ENCODE results near the gene AACS. TPM values are rescaled to one million over a fixed set of nuclear protein-coding genes. Genes with fewer than 3 reads are reported as not detected.

AACS gene, protein sequence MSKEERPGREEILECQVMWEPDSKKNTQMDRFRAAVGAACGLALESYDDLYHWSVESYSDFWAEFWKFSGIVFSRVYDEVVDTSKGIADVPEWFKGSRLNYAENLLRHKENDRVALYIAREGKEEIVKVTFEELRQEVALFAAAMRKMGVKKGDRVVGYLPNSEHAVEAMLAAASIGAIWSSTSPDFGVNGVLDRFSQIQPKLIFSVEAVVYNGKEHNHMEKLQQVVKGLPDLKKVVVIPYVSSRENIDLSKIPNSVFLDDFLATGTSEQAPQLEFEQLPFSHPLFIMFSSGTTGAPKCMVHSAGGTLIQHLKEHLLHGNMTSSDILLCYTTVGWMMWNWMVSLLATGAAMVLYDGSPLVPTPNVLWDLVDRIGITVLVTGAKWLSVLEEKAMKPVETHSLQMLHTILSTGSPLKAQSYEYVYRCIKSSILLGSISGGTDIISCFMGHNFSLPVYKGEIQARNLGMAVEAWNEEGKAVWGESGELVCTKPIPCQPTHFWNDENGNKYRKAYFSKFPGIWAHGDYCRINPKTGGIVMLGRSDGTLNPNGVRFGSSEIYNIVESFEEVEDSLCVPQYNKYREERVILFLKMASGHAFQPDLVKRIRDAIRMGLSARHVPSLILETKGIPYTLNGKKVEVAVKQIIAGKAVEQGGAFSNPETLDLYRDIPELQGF
- total RNA-seq, result 10 to 100 TPM; 10.8 to 11.7 TPM
- 9.0 TPM for polyA plus RNA-seq (2013, experiment 1 of 2)
- 9.0 TPM for polyA plus RNA-seq (2013, experiment 2 of 2)
- total RNA-seq, result 5.6 to 34.8 (median 17.6) reads per million in 172 experiments

DNA sequence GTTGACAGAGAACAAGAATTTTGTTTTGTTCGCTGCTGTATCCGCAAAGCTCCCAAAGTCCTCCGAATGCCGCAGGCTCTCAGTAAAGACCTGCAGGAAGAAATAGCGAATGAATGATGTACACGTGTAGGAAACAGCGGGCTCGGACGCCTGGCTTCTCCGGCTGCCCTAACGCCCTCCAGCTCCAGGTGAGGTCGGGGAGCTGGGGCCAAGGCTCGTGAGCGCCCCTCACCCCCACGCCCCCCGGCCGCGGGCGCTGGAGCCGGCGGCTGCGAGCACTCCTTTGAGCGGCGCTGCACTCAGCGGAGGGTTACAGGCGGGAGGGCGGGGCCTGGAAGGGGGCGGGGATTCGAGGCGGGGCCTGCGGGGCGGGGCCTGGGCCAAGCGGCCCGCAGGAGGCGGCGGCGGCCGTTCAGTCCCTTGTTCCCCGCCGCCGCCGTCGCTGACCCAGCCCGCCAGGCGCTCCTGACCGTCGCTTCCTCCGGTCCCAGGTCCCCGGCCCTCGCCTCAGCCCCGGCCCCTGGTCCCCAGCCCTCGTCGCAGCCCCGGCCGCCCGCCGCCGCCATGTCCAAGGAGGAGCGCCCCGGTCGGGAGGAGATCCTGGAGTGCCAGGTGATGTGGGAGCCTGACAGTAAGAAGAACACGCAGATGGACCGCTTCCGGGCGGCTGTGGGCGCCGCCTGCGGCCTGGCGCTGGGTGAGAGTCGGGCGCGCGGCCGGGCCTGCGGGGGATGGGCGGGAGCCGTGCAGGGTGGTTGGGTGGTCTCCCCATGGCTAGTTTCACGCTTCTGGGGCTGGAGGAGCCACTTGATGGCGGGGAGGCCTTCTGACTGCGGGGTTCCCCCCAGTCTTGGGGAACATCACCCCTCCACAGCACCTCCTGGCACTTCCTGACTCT is at the start of gene AACS:
AACS (plus strand) TSS at position 415 of the 898 bp plus-strand sequence; CDS start at position 565, 150 bp downstream.
- H3K9me3 Mint-ChIP-seq, result no peaks in the 10 kb centered on the region
- H3K27ac Mint-ChIP-seq, result peak within 1 kb of the TSS; percentile 30
- Histone ChIP-seq H3K4me1 (ENCODE audit: insufficient read depth, low read length) (peaks cover 18% of the 10 kb centered on the region), H3K9me3 (ENCODE audit: control insufficient read depth in 1 of 2, insufficient read depth in 1 of 2, low read length in 2 of 2) (peaks cover 0 to 4% of the 10 kb centered on the region in 2 experiments), H3K4me3 (ENCODE audit: low read length) (peak within 1 kb of the TSS; percentile 64), H3K27ac (ENCODE audit: low read depth in 1 of 2, low read length in 2 of 2) (no peak within 1 kb of the TSS), H3K27me3 (ENCODE audit: control insufficient read depth in 1 of 2, insufficient read depth in 2 of 2, low read length in 2 of 2) (no peaks in the 10 kb centered on the region), H3K36me3 (ENCODE audit: insufficient read depth, low read length) (no peaks in the 10 kb centered on the region)
- ChIA-PET POLR2A (interaction anchor here (1.0 to 2.7 kb wide), 4 partner anchors 15 to 150 kb away, joined by 3 to 21 read pairs (median 4); no protein-coding TSS in a partner anchor), CTCF (interaction anchor here (1.4 kb wide), 1 partner anchor 9 kb away, joined by 4 read pairs; no protein-coding TSS in a partner anchor)
- peaks cover 20% of the 10 kb centered on the region for H3K4me1 Mint-ChIP-seq (ENCODE audit: low read depth)
- peak; percentile 66 to 89 (median 74) for DNase-seq
- no peaks in the 10 kb centered on the region for H3K36me3 Mint-ChIP-seq (ENCODE audit: low read depth)
- TF ChIP-seq CTCF (IDR thresholded peaks at IDR 0.05), result no peak
- ATAC-seq (ENCODE audit: poor library complexity), result peak; percentile 95
- peak within 1 kb of the TSS; percentile 93 for H3K4me3 Mint-ChIP-seq
- intact Hi-C loops (cut with DNase I, micrococcal nuclease), result loop anchor here (1.0 to 10.0 kb wide), 4 partner anchors 16 to 200 kb away; partner anchors contain the start of genes BRI3BP (in 1 of the 2), DHX37 (in 1 of the 2) and SCARB1 (in 1 of the 2)
- no peaks in the 10 kb centered on the region for H3K27me3 Mint-ChIP-seq

GRCh38 chr12:125015680-125016310 is 49.4 kb upstream of the AACS start:
- Histone ChIP-seq H3K27ac (ENCODE audit: low read depth in 1 of 2, low read length in 2 of 2) (no peak overlapping the region), H3K4me1 (ENCODE audit: insufficient read depth, low read length) (no peaks in the 10 kb centered on the region), H3K4me3 (ENCODE audit: low read length) (no peak overlapping the region), H3K27me3 (ENCODE audit: control insufficient read depth in 1 of 2, insufficient read depth in 2 of 2, low read length in 2 of 2) (no peaks in the 10 kb centered on the region), H3K9me3 (ENCODE audit: control insufficient read depth in 1 of 2, insufficient read depth in 1 of 2, low read length in 2 of 2) (no peaks in the 10 kb centered on the region), H3K36me3 (ENCODE audit: insufficient read depth, low read length) (peaks cover 19% of the 10 kb centered on the region)
- Mint-ChIP-seq H3K9me3 (no peaks in the 10 kb centered on the region), H3K36me3 (ENCODE audit: low read depth) (peaks cover 23% of the 10 kb centered on the region), H3K27ac (no peak overlapping the region), H3K4me3 (no peak overlapping the region), H3K27me3 (no peaks in the 10 kb centered on the region), H3K4me1 (ENCODE audit: low read depth) (no peaks in the 10 kb centered on the region)
- DNase-seq (no peak), ATAC-seq (ENCODE audit: poor library complexity) (no peak)
- TF ChIP-seq CTCF (IDR thresholded peaks at IDR 0.05), result no peak
- POLR2A ChIA-PET, result no interaction called here
- intact Hi-C loops (cut with DNase I, micrococcal nuclease), result no loop called here
- CTCF ChIA-PET, result no interaction called here
